Measurements from ENCODE around the gene EIF5. TPM values are rescaled to one million over a fixed set of nuclear protein-coding genes. Genes with fewer than 3 reads are reported as not detected.

The EIF5 gene
- total and polyA plus RNA-seq, 2 of the 8 experiments (the other 6 are each of a cell fraction or from before 2014, with no cell fraction given): 179 to 323 TPM

DNA sequence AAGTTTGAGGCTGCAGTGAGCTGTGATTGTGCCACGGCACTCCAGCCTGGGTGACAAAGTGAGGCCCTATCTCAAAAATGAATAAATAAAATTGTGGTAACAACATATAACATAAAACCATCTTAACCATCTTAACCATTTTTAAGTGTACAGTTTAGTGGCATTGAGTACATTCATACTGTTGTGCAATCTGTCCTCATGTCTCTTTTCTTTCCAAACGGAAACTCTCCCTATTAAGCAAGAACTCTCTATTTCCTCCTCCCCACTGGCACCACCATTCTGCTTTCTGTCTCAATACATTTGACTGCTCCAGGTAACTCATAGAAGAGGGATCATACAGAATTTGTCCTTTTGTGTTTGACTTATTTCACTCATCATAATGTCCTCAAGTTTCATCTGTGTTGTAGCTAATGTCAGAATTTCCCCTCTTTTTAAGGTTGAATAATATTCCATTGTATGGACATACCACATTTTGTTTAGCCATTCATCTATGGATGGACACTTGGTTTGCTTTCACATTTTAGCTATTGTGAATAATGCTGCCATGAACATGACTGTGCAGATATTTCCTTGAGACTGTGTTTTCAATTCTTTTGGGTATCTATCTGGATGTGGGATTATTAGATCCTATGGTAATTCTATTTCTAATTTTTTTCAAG, 46.8 kb downstream of the EIF5 start:
- Histone ChIP-seq H2BK5ac (ENCODE audit: low read depth, low read length) (no peak overlapping the region), H3K23ac (ENCODE audit: insufficient read length) (no peak overlapping the region), H3K9me3 (ENCODE audit: insufficient read depth in 2 of 2, low read depth in 1 of 2, low read length in 1 of 2) (no peaks in the 10 kb centered on the region), H2BK120ac (replicated peaks; ENCODE audit: low read depth, low read length) (no peak overlapping the region), H3K14ac (ENCODE audit: insufficient read length) (no peak overlapping the region), H3K4ac (replicated peaks; ENCODE audit: insufficient read length, low read depth, low read length) (no peak overlapping the region), H2BK20ac (ENCODE audit: low read length) (no peak overlapping the region), H4K8ac (ENCODE audit: extremely low read depth, insufficient read depth, low read length) (no peak overlapping the region), H3K23me2 (ENCODE audit: low read depth, low read length) (peaks cover 9% of the 10 kb centered on the region; the same call in 1 of the 2 replicates), H3K36me3 (ENCODE audit: control insufficient read depth in 2 of 4, insufficient read depth in 4 of 4, low read length in 3 of 4) (no peaks in the 10 kb centered on the region), H3K79me1 (ENCODE audit: low read depth, low read length) (no peaks in the 10 kb centered on the region), H3K79me2 (ENCODE audit: control insufficient read depth in 1 of 2, insufficient read depth in 2 of 2, low read length in 2 of 2) (peaks cover 1 to 3% of the 10 kb centered on the region in 2 experiments), H2AK5ac (ENCODE audit: low read depth, low read length) (no peak overlapping the region), H3K4me1 (replicated peaks in 1 of 4; ENCODE audit: control insufficient read depth in 3 of 4, insufficient read depth in 4 of 4, low read length in 3 of 4) (peaks cover 0 to 8% (median 4%) of the 10 kb centered on the region in 4 experiments; a peak in 5 of 7 replicates), H3K27me3 (replicated peaks in 1 of 4; ENCODE audit: control insufficient read depth in 3 of 4, extremely low read depth in 1 of 4, insufficient read depth in 3 of 4, low read length in 3 of 4) (peaks cover 0 to 10% (median 5%) of the 10 kb centered on the region in 4 experiments; a peak in 3 of 7 replicates), H4K91ac (replicated peaks; ENCODE audit: insufficient read length, low read length) (no peak overlapping the region), H3K9ac (replicated peaks in 1 of 4; ENCODE audit: extremely low read depth in 1 of 4, low read depth in 3 of 4, low read length in 3 of 4) (no peak overlapping the region), H4K5ac (ENCODE audit: insufficient read length, low read depth, low read length) (no peak overlapping the region), H2AFZ (ENCODE audit: low read length) (no peak overlapping the region), H3K18ac (ENCODE audit: extremely low read depth, low read length) (no peak overlapping the region), H4K20me1 (replicated peaks in 1 of 2; ENCODE audit: control insufficient read depth in 1 of 2, insufficient read depth in 2 of 2, low read length in 2 of 2) (peaks cover 0 to 1% of the 10 kb centered on the region in 2 experiments), H3K27ac (ENCODE audit: low read depth, low read length) (no peak overlapping the region), H3K4me2 (ENCODE audit: insufficient read depth in 1 of 2, low read depth in 2 of 2, low read length in 2 of 2) (no peak overlapping the region), H2BK12ac (ENCODE audit: low read depth, low read length) (no peak overlapping the region), H3K4me3 (ENCODE audit: extremely low read depth in 1 of 4, insufficient read depth in 2 of 4, low read depth in 3 of 4, low read length in 4 of 4) (no peak overlapping the region), H2BK15ac (ENCODE audit: low read length) (no peak overlapping the region), H3K56ac (replicated peaks; ENCODE audit: insufficient read length, low read depth, low read length) (no peak overlapping the region)
- DNase-seq (ENCODE audit: low read depth in 1 of 2, low spot score in 2 of 2): no peak
- TF ChIP-seq SP4 (IDR thresholded peaks at IDR 0.05; ENCODE audit: low read length): no peak
- no peak for TF ChIP-seq JUN (IDR thresholded peaks at IDR 0.05; ENCODE audit: low read depth, low read length)
- TF ChIP-seq KDM1A (IDR thresholded peaks at IDR 0.05; ENCODE audit: borderline replicate concordance, low read length): no peak
- TF ChIP-seq CEBPB (IDR thresholded peaks at IDR 0.05; ENCODE audit: low read depth, low read length): no peak
- TF ChIP-seq BACH1 (IDR thresholded peaks at IDR 0.05; ENCODE audit: low read length): no peak
- no peak for TF ChIP-seq KDM5A (IDR thresholded peaks at IDR 0.05; ENCODE audit: low read length)
- TF ChIP-seq RBBP5 (IDR thresholded peaks at IDR 0.05; ENCODE audit: borderline replicate concordance, low read depth, low read length): no peak
- WGBS, 2 experiments (ENCODE audit: extremely low coverage in 1 of 2, insufficient coverage in 1 of 2, insufficient read length in 1 of 2, insufficient replicate concordance in 2 of 2, low coverage in 1 of 2, low lambda C conversion rate in 2 of 2, missing lambda C conversion rate in 1 of 2): 21% methylated on average over 2 of the region's 2 CpGs; no CpG with 5 or more reads in 1 of the 2 experiments
- POLR2A ChIA-PET (ENCODE audit: partially characterized antibody): interaction anchor here (0.6 to 5.3 kb wide), 3 partner anchors 38 to 79 kb away, joined by 3 to 37 read pairs (median 8); no protein-coding TSS in a partner anchor
- CTCF ChIA-PET (ENCODE audit: partially characterized antibody): interaction anchor here (0.6 to 2.3 kb wide), 5 partner anchors 12 to 157 kb away, joined by 3 to 15 read pairs (median 3); no protein-coding TSS in a partner anchor
- no peak for FAIRE-seq
